T47D (cell line): ENCODE results near the gene TARS2.

Experiments used
- DNase-seq, 2 experiments: peaks; one replicate each; pipeline versions ENCODE4 v3.0.0 to v3.0.0-alpha.2; 2011 to 2012; ENCODE audit warnings: low read depth in 1 of 2, low spot score in 1 of 2
- JUND ChIP-seq: IDR thresholded peaks from 2 replicates; pipeline ENCODE4 v1.6.1; 2012; ENCODE audit warnings: low read depth
- in situ Hi-C: cut with HindIII; loops from 2 replicates; pipeline ENCODE4 v1.10.0; 2016; ENCODE audit warnings: low sequenced_read_pairs, low pct_unique_long_range_greater_than_20kb

TARS2 gene

DNA sequence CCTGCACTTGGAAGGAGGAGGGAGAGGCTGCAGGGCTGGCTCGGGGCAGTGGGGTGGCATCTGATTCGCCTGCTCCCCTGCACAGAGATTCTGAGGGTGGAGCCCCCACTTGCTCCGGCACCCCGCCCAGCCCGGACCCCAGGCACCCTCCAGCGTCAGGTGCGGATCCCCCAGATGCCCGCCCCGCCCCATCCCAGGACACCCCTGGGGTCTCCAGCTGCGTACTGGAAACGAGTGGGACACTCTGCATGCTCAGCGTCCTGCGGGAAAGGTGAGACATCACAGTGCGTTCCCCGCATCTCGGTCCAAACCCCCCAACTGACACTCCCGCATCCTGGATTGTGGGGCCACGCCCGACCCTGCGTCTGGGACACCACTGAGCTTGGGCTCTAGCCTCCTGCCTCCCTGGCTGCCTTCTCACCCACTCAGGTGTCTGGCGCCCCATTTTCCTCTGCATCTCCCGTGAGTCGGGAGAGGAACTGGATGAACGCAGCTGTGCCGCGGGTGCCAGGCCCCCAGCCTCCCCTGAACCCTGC lies 69.9 kb downstream of the TARS2 start:
- DNase-seq: no peak
- TF ChIP-seq JUND: no peak
- in situ Hi-C loops: no loop called here
